CD1c-positive myeloid dendritic cell (primary cell): ENCODE results near the gene PARD3B.

Experiments
- DNase-seq: peaks from one replicate; pipeline ENCODE4 v3.0.0-alpha.2; 2016; ENCODE audit errors: extremely low spot score

PARD3B gene

DNA sequence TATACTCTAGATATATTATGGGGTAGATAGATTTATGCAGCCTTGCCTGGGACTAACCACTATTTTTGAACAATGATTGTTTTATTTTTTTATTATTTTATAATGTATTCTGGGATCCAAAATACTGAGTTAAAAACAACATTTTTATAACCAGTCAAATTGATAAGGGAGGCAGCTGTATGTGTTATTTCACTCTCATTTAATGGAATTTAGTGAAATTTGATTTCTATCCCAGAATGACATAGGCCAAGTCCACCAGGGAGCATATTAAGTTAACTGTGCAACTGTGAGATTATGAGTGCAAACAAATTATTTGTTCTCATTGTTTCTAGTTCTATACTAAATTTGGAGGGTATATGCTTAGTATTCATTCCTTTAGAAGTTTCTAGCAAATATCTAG is 583.5 kb downstream of the PARD3B start:
- DNase-seq: no peak

DNA sequence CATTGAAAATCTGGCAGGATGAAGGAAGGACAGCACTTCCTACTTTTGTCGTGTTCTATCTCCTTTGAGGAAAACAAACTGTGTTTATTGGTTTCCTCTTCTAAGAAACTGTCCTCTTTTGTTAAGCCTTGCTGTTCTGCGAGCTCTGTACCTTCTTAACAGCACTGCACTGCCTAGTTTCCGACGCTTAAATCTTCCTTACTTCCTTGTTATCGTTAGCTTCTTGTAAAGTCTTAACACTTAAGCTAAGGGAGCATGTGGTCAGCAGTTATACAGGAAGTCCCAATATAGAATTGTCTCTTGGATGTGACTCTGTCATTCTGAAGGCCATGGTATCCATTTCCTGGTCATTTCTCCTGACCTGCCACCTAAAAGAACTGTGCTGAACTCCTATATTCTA is 584.3 kb downstream of the PARD3B start:
- DNase-seq: no peak

DNA sequence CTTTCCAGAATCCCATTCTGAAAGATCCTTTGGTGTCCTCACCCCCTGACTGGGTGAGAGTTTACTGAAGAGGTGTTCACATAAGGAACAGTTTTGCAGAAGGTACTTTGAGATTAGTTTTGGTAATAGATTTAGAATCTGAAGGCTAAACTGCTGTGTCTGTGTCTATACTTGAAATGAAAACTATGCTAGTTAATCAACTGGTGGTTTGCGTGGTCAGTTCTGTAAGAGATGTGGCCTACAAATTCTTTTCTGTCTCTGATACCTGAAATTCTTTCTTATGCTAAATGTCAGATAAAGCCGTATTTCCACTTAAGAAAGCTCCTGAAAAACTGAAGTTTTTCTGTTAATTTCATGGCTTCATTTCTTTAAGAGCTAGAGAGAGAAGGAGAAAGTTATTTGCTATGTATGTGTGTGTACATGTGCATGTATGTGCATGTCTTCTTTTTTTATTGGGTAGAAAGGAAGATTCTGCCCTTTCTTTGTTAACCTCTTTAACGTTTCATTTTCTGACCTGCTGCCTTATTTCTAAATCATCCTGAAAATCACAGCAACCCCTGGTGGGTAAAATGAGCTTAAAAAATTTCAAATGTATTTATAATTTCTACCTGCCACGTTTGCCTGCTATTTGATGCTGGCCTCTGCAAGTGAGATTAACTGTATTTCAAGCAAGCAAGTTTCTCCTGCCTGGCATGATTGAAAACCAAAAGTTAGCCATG is 585.0 kb downstream of the PARD3B start:
- DNase-seq: no peak

DNA sequence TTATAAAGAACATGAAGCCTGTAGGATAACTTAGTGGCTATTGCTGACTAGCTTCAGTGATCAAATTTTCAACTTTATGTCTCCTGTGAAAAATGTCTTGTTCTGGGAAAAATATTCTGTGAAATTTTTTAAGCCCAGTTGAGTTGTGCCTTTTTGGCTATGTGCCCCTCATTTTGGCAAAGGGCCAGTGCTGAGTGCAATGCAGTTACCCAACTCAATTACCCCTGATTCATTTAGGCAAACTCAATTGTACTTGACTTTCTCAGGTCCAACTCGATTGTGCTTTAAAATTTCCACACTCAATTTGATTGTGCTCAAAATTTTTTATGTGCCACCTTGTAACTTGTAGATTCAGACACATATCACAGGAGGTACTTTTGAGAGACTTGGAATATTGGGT is 588.3 kb downstream of the PARD3B start:
- no peak for DNase-seq

DNA sequence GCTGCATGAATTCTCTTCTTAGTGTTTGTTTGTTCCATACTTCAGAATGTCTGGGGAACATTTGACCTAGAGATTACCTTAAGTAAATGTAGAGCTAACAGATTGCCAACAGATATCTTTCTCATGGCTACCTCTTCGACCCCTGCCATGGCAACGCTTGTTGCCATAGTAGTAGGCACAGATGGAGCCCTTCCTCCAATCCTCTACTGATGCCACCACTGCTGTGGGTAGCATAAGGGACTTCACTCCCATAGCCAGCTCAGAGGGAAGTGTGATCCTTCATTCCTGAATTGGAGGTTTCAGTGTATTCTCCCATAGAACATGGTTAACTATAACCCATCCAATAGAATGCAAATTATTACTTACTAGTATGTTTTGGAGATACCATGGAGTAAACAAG is 593.5 kb downstream of the PARD3B start:
- DNase-seq: no peak

DNA sequence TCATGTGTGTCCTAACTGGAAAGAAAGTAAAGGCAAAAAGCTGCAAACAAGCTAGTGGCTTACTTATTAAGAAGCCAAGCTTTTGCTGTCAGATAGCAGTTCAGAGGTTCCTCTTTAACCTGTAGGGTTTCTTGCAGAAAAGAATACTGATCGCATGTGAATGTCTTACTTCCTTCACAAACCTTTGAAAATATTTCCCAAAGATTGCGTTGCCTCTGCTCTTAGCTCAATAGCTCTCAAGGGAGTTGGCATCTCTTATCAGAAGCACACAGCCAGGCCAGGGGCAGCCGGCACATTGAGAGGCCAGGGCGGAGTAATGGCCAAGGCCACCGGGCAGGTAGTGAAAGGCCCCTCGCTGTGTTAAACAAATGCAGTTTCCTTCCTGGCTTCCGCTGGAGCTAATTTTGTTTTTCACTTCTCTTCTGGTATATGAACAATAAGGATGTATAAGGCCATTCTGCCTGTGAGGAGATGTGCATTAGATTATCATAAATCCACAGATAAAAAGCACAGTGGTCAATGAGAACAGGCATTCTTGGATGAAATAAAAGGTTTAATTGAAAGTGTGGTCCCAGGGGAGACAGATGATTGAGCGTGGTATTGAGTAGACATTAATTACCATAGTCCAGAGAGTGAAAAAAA is 594.7 kb downstream of the PARD3B start:
- no peak for DNase-seq

DNA sequence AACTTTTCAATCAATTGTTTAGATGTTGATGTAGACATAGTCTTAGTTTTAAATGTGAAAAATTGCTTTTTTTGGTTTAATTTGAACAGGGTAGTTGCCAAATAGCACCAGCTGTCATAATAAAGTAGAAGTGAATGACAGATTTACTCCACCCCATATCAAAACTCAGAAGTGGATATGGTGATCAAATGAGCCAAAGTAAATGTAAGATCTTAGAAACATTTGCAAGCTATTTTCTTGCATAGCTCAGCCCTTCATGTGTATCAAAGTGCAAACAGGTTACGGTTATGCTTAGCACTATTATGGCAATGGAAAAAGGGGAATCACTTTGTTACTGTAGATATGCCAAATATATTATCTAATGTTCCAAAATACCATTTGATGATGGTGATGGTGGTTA is 596.1 kb downstream of the PARD3B start:
- no peak for DNase-seq

DNA sequence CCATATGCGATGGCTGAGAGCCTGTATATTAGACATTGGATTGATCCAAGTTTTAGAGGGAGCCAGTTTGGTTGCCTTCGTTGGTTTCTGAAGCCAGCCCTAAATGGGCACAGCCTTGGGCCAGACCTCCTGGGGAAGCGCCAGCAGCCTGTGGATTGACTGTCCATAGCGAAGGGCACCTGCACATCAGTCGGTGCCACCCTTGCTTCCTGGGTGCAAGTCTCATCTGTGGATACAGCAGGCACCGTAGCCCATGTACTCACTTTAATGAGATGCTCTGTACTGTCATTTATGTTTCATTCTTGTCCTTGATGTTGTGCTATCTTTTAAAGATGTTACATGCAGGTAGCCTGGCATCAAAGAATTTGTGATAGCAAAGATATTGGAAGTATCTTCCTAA is 600.6 kb downstream of the PARD3B start:
- DNase-seq: no peak

DNA sequence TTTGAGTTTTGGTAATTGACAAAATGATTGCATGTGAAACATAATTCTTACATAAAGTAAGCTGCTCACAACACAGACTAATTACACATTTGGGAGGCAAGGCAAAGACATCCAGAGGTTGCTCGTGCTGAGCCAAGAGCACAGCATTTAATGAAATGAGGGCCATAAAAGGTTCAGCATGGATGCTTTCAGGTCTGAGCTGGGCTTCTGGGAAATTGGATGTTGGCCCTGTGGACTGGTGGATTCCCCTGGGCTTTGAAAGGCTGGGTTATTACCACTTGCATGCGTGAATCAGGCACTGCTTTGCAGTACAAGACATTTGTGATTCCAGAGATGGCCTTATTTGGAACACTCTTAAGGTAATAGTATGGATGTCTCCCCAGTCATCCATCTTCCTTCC is 603.5 kb downstream of the PARD3B start:
- no peak for DNase-seq

DNA sequence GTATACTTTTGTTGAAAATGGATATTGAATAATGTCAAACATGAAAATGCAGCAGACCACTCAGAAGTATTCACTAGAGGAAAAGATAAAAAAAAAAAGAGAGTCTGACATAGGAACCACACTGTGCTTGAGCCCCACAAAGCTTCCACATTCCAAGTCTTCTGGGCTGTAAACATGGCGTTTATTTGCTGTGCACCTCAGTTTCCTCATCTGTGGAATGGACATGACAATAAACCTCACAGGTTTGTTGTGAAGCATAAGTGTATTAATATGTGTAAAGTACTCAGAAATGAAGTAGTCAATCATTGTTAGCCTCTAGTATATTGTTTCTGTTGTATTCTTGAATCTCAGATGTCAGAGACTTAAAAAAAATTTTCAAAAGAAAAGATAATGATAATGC is 611.2 kb downstream of the PARD3B start:
- no peak for DNase-seq

DNA sequence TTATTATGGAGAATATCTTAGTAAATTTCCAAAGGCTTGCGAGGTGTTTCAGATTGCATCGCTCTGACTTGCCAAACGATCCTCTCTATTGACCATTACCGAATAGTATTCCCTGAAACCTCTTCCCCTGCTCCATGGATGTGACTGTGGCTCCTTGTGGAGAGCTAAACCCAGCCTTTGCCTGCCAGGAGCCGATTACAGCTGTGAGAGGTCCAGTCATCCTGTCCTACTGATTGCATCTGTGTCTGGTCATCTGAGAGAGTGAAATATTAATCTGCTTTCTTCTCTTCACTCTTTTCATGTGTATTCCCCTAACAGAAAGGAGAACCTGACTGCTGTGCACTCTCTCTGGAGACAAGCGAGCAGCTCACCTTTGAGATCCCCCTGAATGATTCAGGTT is 613.1 kb downstream of the PARD3B start:
- no peak for DNase-seq

DNA sequence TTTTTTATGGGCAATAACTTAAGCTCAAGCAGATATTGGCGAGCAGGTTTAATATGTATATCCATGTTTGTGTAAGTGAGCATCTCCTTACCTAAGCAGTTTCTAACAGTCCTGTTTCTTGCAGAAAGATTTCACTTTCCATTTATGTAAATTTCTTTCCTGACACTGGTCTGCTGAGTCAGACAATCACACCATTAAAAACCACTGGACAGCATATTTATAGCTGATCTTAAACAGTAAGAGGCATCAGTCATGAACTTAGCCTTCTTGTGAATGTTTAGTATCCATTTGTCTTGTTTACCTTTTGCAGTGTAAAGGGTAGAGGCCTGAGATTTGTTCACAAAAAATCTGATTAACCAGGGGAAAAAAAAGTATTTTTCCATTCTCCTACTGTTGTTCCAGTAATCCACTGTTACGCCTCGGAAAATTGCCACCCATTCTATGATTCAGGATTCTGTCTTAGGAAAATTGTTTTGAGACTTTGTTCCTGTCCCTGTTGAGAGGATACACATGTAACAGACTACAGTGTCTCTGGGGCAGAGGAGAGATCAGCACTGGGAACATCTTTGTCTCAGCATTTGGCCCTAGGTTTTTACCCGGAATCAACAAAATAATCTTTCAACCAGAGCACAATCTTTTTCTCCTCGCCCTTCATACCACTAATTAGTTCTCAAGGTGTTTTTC is 616.0 kb downstream of the PARD3B start:
- no peak for DNase-seq

DNA sequence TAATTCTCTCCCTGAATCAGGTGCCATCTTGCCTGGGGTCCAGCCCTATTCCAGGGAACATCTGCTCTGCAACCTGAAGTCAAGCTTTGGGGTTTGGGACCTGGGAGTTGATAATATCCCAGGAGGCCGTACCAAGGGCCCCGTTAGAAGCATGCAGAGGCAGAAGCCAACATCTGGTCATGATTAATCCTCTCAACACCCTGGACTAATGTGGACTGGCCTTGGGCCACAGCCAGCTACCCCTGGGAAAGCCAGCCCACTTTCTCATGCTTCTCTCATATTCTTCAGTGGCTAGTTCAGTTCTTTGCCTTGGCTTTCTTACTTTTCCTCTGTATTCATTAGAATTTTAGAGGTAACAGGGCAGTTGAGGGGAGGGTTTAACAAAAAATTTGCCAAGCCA is 621.5 kb downstream of the PARD3B start:
- no peak for DNase-seq

DNA sequence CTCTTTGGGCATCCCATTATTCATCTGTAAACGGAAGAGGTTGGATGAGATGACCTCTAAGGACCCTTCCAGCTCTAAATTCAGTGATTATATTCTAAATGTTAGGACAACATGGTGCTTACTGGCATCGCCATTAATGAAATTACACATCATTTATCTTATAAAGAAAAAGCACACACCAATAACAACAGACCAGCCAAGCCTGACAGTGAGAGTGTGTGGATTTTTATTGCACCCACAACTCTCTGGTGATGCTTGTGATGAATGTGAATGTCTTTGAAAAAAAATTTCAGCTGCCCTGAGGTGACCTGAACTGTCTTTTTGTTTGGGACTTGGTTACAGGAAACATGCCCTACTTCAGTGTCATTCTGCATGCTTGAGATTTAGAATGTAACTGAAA is 623.7 kb downstream of the PARD3B start:
- no peak for DNase-seq

DNA sequence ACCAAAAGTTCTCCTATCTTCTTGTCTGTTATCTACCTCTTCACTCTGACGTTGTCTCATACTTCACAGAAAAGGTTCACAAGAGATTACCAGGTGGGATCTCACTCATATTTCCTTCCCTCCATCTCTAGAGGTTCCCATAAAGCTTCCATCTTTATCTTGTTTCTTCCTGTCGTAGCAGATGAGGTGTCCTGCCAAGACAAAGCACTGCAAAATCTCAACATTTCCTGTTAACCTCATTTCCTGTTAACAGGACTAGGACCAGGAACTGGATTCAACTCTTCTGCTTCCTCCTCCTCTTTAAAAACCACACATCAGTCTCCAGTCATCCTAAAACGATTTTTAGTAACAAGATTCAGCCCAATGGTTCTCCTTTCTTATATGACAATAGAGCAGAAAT is 624.2 kb downstream of the PARD3B start:
- DNase-seq: no peak

DNA sequence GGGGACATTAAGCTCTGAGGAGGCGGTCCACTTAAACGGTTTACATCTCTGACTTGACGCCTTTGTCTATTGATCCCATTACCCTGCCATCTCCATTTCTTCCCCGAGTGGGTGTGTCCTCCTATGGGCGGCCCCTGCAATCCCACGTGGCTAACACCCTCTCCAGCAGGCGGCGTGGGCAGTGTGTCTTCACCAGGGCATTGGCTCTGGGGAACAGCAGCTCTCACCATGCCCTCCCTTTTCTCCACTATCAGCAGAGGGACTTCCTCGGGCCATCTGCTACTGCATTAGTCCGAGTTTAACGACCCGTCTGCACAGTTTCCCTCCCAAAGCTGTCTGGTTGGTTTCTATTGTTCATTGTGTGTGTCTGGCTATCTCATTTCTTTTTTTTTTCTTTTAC is 625.1 kb downstream of the PARD3B start:
- DNase-seq: no peak

DNA sequence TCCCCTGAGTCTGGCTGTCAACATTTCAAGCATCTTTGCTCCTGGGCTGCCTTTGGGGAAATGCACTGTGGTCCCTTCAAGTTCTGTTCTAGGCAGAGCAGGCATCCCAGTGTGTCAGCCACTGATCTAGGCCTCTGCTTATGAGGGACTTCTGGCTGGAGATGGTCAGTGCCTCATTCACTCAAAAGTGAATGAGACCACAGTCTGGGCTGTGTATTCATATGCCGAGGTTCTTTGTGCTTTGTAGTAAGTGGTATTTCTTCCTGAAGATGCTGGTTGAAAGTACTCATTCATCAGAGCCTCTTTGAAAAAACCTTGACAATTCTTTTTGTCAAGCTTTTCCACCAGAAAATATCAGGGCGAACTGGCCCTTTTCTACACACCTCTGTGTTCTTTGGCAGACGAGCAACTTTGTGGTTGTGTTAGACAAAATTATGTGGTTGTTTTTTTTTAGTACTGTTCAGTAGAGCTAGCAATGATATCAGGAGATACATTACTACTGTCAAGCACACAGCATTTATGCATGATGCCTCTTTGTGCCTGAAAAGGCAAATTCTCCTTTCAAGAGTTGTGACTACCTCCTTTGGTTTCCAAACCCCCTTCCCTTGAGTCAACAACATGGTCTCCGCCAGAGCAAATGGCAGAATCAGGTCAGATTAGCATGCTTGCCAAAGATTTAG is 626.1 kb downstream of the PARD3B start:
- no peak for DNase-seq

DNA sequence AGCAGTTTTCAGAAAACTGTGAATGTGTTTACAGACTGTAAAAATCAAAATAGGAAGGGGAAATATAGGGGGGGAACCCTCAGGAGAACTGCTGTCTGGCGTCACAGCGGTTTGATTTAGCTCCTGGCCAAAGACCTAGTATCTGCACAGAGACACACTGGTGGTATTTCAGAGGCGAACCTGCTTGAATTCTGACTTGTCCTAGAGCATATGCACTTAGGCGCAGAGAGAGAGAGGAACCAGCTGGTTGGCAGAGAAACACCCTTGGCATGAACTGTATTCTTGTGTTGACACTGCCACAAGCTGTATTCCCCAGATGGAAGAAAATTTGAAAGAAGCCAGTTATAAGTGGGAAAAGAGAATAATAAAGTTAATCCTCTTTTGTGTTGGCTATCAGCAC is 630.6 kb downstream of the PARD3B start:
- no peak for DNase-seq

DNA sequence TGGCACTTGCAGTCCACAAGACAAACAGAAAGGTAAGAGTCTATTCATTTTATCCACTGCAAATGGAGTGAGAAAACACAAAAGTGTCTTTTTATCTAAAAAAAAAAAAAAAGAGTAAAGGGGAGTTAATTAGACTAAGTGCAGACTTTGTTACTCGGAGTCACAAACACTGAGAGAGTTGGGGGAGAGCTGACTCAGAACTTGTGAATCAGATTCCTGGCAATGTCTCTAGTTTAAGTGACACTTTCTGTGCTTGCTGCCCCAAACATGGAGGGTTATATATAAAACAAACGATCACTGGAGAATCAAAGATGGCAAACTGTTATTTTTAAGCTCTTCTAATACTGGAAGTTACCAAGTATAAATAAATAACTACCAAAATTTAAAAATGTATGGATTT is 631.3 kb downstream of the PARD3B start:
- DNase-seq: no peak

DNA sequence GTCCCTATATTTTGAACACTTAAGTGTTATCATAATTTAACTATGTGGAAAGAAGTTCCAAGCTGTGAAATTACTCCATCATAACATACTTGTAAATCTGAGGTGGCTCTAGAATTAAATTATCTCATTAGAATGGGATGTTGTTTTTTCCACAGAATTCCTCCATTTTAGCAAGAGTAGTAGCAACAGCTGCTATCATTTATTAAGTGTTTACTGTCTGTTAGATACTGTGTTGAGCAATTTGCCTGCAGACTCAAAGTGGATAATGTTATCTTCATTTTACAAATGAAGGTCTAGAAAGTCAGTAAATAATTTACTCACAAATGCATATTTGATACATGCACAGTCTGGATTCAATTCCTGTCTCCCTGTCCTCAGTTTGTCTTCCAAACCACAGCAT is 632.3 kb downstream of the PARD3B start:
- DNase-seq: no peak

DNA sequence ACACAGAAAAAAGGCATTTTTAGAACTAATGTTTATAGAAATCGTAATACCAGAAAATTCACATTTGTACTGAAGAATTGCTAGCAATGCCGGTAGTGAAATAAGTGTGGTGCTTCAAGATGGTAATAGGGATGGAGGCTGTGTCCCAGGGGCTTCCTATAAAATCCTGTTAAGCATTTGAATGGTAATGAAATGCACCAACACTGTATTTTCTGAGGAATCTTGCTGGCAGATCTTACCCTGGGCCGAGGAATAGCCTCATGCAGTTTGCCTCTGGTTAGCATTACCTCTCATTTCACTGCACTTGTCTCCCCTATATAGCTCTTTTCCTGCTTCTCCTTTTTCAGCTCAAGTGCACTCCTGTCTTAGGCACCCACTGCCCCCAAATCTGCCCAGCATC is 635.5 kb downstream of the PARD3B start:
- no peak for DNase-seq

DNA sequence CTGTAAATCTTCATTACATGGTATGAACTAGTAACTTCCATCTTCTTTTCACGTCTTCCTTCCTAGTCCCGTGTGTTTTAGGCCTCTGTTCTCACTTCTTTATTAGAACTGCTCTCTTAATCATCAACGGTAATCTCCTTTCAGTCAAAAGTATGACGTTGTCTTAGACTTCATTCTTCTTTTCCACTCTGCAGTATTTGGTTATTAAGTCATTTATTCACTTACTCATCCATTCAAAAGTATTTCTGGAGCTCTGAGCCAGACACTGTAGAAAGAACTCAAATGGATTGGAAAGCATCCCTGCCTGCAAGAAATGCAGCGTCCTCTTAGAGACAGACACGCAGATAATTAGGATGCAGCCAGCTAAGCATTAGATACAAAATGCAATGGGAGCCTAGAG is 642.5 kb downstream of the PARD3B start:
- DNase-seq: no peak
